Suprapubic skin (tissue), 3 donors: ENCODE results near the gene PYGO2.

ENCODE experiments used
- CTCF ChIP-seq, 2 donors: fragments of 200-600 bp in 1 of 2; fragments of 450-650 bp in 1 of 2; sonication (generic) in 1 of 2; IDR thresholded peaks; one replicate each; pipeline ENCODE4 v1.5.1; 2016 to 2019; ENCODE audit warnings: antibody characterized with exemption in 2 of 2, mild to moderate bottlenecking in 1 of 2, moderate library complexity in 1 of 2
- EP300 ChIP-seq: sonication (generic); formaldehyde crosslinking; IDR thresholded peaks from one replicate; pipeline ENCODE4 v1.6.1; 2017; ENCODE audit warnings: antibody characterized with exemption
- POLR2A ChIP-seq, 2 donors: fragments of 450-650 bp; IDR thresholded peaks; one replicate each; pipeline ENCODE4 v1.6.1; 2017; ENCODE audit warnings: antibody characterized with exemption in 2 of 2, mild to moderate bottlenecking in 2 of 2, moderate library complexity in 2 of 2

GRCh38 chr1:154923695-154924094 lies 37.9 kb downstream of the PYGO2 start:
- no peak for TF ChIP-seq EP300
- TF ChIP-seq CTCF (IDR thresholded peaks at IDR 0.05): no peak
- TF ChIP-seq POLR2A (IDR thresholded peaks at IDR 0.05): no peak
